GM12878 (cell line): ENCODE measurements around the gene TNRC18.
"Not testable (repeated sequence)": the region's sequence is repeated elsewhere in the genome, so short reads cannot be mapped to it uniquely, and the experiment has no call there.

Experiments
- E2F4 ChIP-seq: IDR thresholded peaks from 2 replicates; pipeline ENCODE4 v1.6.1; 2012; ENCODE audit warnings: low read depth, low read length, improper control_type of control experiment
- EZH2 ChIP-seq: IDR thresholded peaks from 2 replicates; pipeline ENCODE4 v1.6.1; 2012; ENCODE audit warnings: low read depth, mild to moderate bottlenecking, control low read depth, inconsistent platforms, low read length, borderline replicate concordance; ENCODE audit not compliant: control insufficient read depth
- TF ChIP-seq, protein P1 (sequence below), 3 experiments: IDR thresholded peaks in 2 of 3; conservative IDR thresholded peaks in 1 of 3; 2 replicates each; pipeline ENCODE4 v1.5.1; 2011; ENCODE audit warnings: low read depth in 3 of 3, low read length in 3 of 3, mild to moderate bottlenecking in 3 of 3, control low read depth in 2 of 3, moderate library complexity in 2 of 3, inconsistent platforms in 1 of 3, mixed read lengths in 1 of 3; ENCODE audit not compliant: control insufficient read depth in 2 of 3, insufficient read depth in 1 of 3; ENCODE audit errors: extremely low read depth in 1 of 3

GRCh38 chr7:5312276-5313070 lies 111.2 kb downstream of the TNRC18 start:
- not testable (repeated sequence) for TF ChIP-seq EZH2, E2F4
- TF ChIP-seq, protein P1, sequence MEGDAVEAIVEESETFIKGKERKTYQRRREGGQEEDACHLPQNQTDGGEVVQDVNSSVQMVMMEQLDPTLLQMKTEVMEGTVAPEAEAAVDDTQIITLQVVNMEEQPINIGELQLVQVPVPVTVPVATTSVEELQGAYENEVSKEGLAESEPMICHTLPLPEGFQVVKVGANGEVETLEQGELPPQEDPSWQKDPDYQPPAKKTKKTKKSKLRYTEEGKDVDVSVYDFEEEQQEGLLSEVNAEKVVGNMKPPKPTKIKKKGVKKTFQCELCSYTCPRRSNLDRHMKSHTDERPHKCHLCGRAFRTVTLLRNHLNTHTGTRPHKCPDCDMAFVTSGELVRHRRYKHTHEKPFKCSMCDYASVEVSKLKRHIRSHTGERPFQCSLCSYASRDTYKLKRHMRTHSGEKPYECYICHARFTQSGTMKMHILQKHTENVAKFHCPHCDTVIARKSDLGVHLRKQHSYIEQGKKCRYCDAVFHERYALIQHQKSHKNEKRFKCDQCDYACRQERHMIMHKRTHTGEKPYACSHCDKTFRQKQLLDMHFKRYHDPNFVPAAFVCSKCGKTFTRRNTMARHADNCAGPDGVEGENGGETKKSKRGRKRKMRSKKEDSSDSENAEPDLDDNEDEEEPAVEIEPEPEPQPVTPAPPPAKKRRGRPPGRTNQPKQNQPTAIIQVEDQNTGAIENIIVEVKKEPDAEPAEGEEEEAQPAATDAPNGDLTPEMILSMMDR (IDR thresholded peaks at IDR 0.05 in 2 of 3, conservative IDR thresholded peaks at IDR 0.05 in 1 of 3; ENCODE audit: control insufficient read depth in 2 of 3, extremely low read depth in 1 of 3, insufficient read depth in 1 of 3, low read depth in 3 of 3, low read length in 3 of 3): not testable (repeated sequence)
